SK-N-SH treated with all-trans-retinoic acid at 6 μM for 48 hours (cell line): Measurements from ENCODE around the gene PBX1.

Experiments
- BACH2 ChIP-seq: fragments of 250-450 bp; sonication (Bioruptor Pico); IDR thresholded peaks from 2 replicates; pipeline ENCODE4 v1.9.0; 2021; ENCODE audit warnings: mild to moderate bottlenecking, borderline replicate concordance
- CREB5 ChIP-seq: fragments of 250-450 bp; sonication (Bioruptor Pico); IDR thresholded peaks from 2 replicates; pipeline ENCODE4 v1.5.1; 2020; ENCODE audit warnings: low read depth, mild to moderate bottlenecking, moderate library complexity
- CSDC2 ChIP-seq: fragments of 250-450 bp; sonication (Bioruptor Pico); IDR thresholded peaks from 2 replicates; pipeline ENCODE4 v1.5.0; 2020; ENCODE audit warnings: mild to moderate bottlenecking, moderate library complexity
- ESRRG ChIP-seq: fragments of 250-450 bp; sonication (Bioruptor Pico); IDR thresholded peaks from 2 replicates; pipeline ENCODE4 v1.6.1; 2021; ENCODE audit warnings: mild to moderate bottlenecking
- ISL1 ChIP-seq: fragments of 250-450 bp; sonication (Bioruptor Pico); IDR thresholded peaks from 2 replicates; pipeline ENCODE4 v2.1.2; 2022; ENCODE audit warnings: mild to moderate bottlenecking, moderate library complexity
- PATZ1 ChIP-seq: fragments of 250-450 bp; sonication (Bioruptor Pico); IDR thresholded peaks from 2 replicates; pipeline ENCODE4 v1.8.0; 2020; ENCODE audit warnings: mild to moderate bottlenecking, moderate library complexity, borderline replicate concordance
- POU6F1 ChIP-seq: fragments of 250-450 bp; sonication (Bioruptor Pico); IDR thresholded peaks from 2 replicates; pipeline ENCODE4 v1.8.0; 2021; ENCODE audit warnings: low read depth, mild to moderate bottlenecking, moderate library complexity, borderline replicate concordance
- PPARA ChIP-seq: fragments of 250-450 bp; sonication (Bioruptor Pico); IDR thresholded peaks from 2 replicates; pipeline ENCODE4 v1.5.0; 2020; ENCODE audit warnings: mild to moderate bottlenecking, borderline replicate concordance
- RARB ChIP-seq: fragments of 250-450 bp; sonication (Bioruptor Pico); IDR thresholded peaks from 2 replicates; pipeline ENCODE4 v1.8.0; 2021; ENCODE audit warnings: mild to moderate bottlenecking, moderate library complexity
- TCF4 ChIP-seq: fragments of 250-450 bp; sonication (Bioruptor Pico); IDR thresholded peaks from 2 replicates; pipeline ENCODE4 v1.8.0; 2021; ENCODE audit warnings: mild to moderate bottlenecking, moderate library complexity, borderline replicate concordance
- TOX ChIP-seq: fragments of 250-450 bp; sonication (Bioruptor Pico); IDR thresholded peaks from 2 replicates; pipeline ENCODE4 v1.8.0; 2021; ENCODE audit warnings: mild to moderate bottlenecking, moderate library complexity, borderline replicate concordance
- ZC3H10 ChIP-seq: fragments of 250-450 bp; sonication (Bioruptor Pico); IDR thresholded peaks from 2 replicates; pipeline ENCODE4 v1.5.1; 2021; ENCODE audit warnings: mild to moderate bottlenecking, moderate library complexity
- ZFP3 ChIP-seq: fragments of 250-450 bp; sonication (Bioruptor Pico); IDR thresholded peaks from 2 replicates; pipeline ENCODE4 v1.5.0; 2020; ENCODE audit warnings: mild to moderate bottlenecking, moderate library complexity
- ZFP30 ChIP-seq: fragments of 450-650 bp; formaldehyde crosslinking; IDR thresholded peaks from 2 replicates; pipeline ENCODE4 v1.5.0; 2022; ENCODE audit warnings: mild to moderate bottlenecking, moderate library complexity

GRCh38 chr1:164780111-164780812 lies 221.3 kb downstream of the PBX1 start:
- TF ChIP-seq POU6F1 (CRISPR knock-in tag) (no peak), PATZ1 (CRISPR knock-in tag) (no peak), PPARA (CRISPR knock-in tag) (no peak), ZFP30 (CRISPR knock-in tag) (no peak), CREB5 (no peak), ISL1 (CRISPR knock-in tag) (no peak), TCF4 (no peak), BACH2 (CRISPR knock-in tag) (no peak), ZFP3 (CRISPR knock-in tag) (no peak), CSDC2 (CRISPR knock-in tag) (no peak), ESRRG (CRISPR knock-in tag) (no peak), TOX (CRISPR knock-in tag) (no peak), RARB (no peak), ZC3H10 (CRISPR knock-in tag) (no peak)
